Dendritic cell treated with granulocyte-macrophage colony-stimulating factor and Interleukin-4, amounts not matched to agents 40 ng/mL and 50 ng/mL, for 4 days (primary cell): ENCODE results near the gene FAM20A.

Experiments used
- H3K27ac Mint-ChIP-seq: one replicate; pipeline ENCODE4 v1.8.0; 2022; ENCODE audit warnings: mild to moderate bottlenecking, mixed read lengths
- H3K27me3 Mint-ChIP-seq: one replicate; pipeline ENCODE4 v1.8.0; 2022; ENCODE audit warnings: mild to moderate bottlenecking, mixed read lengths
- H3K36me3 Mint-ChIP-seq: one replicate; pipeline ENCODE4 v1.8.0; 2022; ENCODE audit warnings: low read depth, mixed read lengths
- H3K4me1 Mint-ChIP-seq: one replicate; pipeline ENCODE4 v1.8.0; 2022; ENCODE audit warnings: low read depth, mixed read lengths
- H3K4me3 Mint-ChIP-seq: one replicate; pipeline ENCODE4 v1.8.0; 2022; ENCODE audit warnings: mild to moderate bottlenecking, moderate library complexity, mixed read lengths
- H3K9me3 Mint-ChIP-seq: one replicate; pipeline ENCODE4 v1.8.0; 2022; ENCODE audit warnings: mixed read lengths
- intact Hi-C: fragments of 100-400 bp; cut with micrococcal nuclease; formaldehyde crosslinking; loops from one replicate; pipeline ENCODE4 v1.15.0; 2022

FAM20A gene

DNA sequence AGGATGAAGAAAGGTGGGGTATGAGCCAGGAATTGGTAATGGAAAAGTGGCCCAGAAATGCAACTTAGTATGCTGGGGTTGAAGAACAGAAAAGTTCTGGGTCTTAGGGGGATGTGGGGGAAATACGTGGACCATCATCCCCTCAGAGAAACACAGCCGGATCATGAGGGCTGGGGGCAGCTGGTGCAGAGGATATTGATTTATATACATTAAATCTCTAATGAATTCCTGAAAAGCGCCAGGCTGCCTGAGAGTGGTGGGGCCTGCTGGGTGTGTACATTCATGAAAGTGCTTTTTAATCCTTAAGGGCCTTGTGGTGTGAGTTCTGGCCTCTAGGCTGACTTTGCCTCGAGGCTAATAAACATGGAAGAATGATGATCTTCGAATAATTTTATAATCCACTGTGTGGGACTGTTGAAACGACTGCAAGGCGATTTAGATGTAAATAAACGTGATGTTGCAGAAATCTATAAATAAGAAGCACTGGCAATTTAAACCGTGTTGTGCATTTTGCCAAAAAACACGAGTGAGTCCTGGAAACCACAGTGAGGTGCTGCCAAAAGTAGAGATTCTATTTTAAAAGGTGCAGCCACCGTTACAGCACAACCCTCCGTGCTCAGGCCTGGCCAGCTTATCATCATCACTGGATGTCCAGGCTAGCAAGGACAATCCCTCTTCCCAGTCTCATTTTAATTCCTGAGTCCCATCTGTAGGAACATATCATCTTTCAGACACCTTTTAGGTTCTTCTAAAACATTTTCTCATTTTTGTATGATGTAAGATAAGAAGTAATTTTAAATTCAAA, 56.9 kb downstream of the FAM20A start:
- intact Hi-C loops = no loop called here
- H3K36me3 Mint-ChIP-seq = peaks cover 51% of the 10 kb centered on the region
- H3K4me3 Mint-ChIP-seq = no peak overlapping the region
- peaks cover 5% of the 10 kb centered on the region for H3K4me1 Mint-ChIP-seq
- H3K27ac Mint-ChIP-seq = no peak overlapping the region
- H3K27me3 Mint-ChIP-seq = no peaks in the 10 kb centered on the region
- H3K9me3 Mint-ChIP-seq = no peaks in the 10 kb centered on the region

DNA sequence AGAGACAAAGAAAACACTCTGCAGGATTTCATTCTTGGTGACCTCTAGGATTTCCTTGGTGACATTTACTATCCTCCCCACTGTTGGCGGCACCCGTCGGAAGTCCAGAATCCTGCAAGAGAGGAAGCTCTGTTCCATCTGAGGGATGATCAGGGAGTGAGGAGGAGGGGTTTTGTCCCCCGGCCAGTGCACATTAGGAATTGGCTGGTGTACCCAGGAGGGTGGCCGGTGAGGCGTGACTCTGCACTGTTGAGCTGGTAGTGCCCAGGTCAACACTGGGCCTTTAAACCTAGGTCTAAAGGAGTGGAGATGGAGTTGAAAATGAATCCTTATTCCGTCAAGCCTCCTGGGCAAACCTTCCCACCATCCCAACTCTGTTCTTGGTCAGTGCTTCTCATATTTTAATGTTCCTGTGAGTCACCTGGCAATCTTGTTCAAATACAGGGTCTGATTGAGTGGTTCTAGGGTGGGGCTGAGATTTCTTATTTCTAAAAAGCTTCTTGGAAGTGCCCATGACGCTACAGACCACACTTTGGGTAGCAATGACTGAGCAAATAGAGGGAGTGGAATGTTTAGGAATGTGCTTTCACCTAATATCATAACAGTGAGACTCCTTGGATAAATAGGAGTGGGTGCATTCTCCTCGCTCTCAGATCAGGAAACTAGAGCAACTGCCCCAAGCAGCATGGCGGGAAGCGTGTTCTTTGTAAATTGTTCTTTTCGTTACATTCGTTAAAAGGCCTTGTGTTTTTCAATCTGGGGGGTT, 58.3 kb downstream of the FAM20A start:
- Mint-ChIP-seq H3K36me3 (peaks cover 65% of the 10 kb centered on the region), H3K27me3 (no peaks in the 10 kb centered on the region)

DNA sequence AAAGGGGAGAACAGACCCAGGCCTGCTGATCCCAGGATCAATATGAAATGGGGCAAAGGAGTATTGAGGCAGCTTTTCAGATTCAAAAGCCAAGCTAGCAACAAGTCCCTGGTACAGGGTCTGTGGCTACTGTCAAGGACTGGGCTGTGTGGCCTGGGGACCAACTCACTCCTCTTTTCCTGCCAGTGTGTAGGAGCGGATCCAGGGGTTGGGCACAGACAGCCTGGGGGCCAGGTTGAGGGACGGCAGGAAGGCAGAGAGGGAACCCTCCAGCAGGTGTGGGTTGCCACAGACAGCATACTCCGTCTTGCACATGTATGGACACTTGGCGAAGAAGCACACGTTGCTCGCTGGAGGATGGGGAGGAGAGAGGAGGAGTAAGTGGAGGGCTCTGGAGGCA, 59.4 kb downstream of the FAM20A start:
- Mint-ChIP-seq H3K36me3 (peaks cover 76% of the 10 kb centered on the region), H3K27me3 (no peaks in the 10 kb centered on the region), H3K27ac (no peak overlapping the region), H3K4me1 (peaks cover 10% of the 10 kb centered on the region), H3K9me3 (no peaks in the 10 kb centered on the region), H3K4me3 (no peak overlapping the region)
- intact Hi-C loops = no loop called here

More for the DNA sequence above, 58.3 kb downstream of the FAM20A start:
- Mint-ChIP-seq H3K4me1 (peaks cover 10% of the 10 kb centered on the region), H3K27ac (no peak overlapping the region), H3K4me3 (no peak overlapping the region), H3K9me3 (no peaks in the 10 kb centered on the region)
- intact Hi-C loops = no loop called here

- H3K36me3 Mint-ChIP-seq = peaks cover 79% of the 10 kb centered on the region
- H3K27me3 Mint-ChIP-seq = no peaks in the 10 kb centered on the region
- intact Hi-C loops = no loop called here
- H3K4me3 Mint-ChIP-seq = no peak overlapping the region
- H3K27ac Mint-ChIP-seq = no peak overlapping the region
- peaks cover 10% of the 10 kb centered on the region for H3K4me1 Mint-ChIP-seq
- H3K9me3 Mint-ChIP-seq = no peaks in the 10 kb centered on the region
Observed at GRCh38 chr17:68540981-68541380, 60.2 kb downstream of the FAM20A start.

DNA sequence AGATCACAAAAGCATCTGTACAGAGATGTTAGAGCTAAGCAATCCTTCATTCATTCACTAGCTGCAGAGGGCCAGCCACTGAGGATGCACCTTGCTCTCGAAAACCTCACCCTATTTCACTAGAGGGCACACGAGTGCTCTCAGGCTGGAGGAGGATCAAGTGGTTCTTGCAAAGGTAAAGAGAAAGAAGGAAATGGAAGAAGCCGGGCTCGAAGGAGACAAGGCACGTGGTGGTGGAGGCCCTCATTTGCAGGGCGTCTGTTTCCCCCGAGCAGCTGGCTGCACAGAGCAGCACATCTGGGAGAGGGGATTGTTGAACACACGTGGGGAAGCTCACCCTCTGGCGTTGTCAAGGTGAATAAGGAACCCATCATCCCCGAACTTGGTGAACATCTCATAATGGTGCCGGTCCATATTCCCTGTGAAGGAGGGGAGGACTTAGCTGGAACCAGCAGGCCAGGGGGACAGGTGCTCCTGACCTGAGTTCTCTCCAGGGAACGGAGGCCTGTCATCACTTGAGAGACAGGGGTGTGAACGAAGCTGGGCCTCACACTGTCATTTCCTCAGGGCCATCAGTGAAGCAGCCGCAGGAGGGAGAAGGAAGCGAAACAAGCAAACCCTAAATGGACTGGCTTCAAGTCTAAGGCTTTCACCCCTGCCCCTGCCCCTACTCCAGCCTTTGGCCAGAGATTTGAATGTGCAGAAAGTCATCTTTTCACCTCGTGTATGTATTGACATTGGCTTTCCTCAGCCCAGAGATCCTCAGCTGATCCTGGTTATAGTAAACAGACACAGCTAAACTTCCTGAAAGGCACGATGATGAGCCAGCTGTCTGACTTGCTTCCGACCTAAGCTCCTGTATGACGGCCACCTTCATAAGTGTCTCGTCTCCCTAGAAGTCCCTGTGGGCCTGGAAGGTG, 61.4 kb downstream of the FAM20A start:
- peaks cover 89% of the 10 kb centered on the region for H3K36me3 Mint-ChIP-seq
- peaks cover 10% of the 10 kb centered on the region for H3K4me1 Mint-ChIP-seq
- no peaks in the 10 kb centered on the region for H3K27me3 Mint-ChIP-seq
- H3K4me3 Mint-ChIP-seq = no peak overlapping the region
- intact Hi-C loops = no loop called here
- no peaks in the 10 kb centered on the region for H3K9me3 Mint-ChIP-seq
- H3K27ac Mint-ChIP-seq = peak overlapping the region; percentile 45

GRCh38 chr17:68535922-68536321, 65.2 kb downstream of the FAM20A start:
- intact Hi-C loops = loop anchor here (2.0 kb wide), 1 partner anchor 223 kb away; no protein-coding TSS in a partner anchor
- H3K4me1 Mint-ChIP-seq = peaks cover 15% of the 10 kb centered on the region
- no peak overlapping the region for H3K27ac Mint-ChIP-seq
- H3K9me3 Mint-ChIP-seq = no peaks in the 10 kb centered on the region
- no peak overlapping the region for H3K4me3 Mint-ChIP-seq
- H3K36me3 Mint-ChIP-seq = peaks cover 94% of the 10 kb centered on the region
- no peaks in the 10 kb centered on the region for H3K27me3 Mint-ChIP-seq

- intact Hi-C loops = loop anchor here (2.0 to 5.0 kb wide), 3 partner anchors 78 to 713 kb away; no protein-coding TSS in a partner anchor
- Mint-ChIP-seq H3K27ac (peak overlapping the region; percentile 46), H3K4me3 (no peak overlapping the region), H3K36me3 (peaks cover 94% of the 10 kb centered on the region), H3K9me3 (no peaks in the 10 kb centered on the region), H3K4me1 (peaks cover 14% of the 10 kb centered on the region), H3K27me3 (no peaks in the 10 kb centered on the region)
Observed at GRCh38 chr17:68534695-68535088, 66.5 kb downstream of the FAM20A start.

GRCh38 chr17:68533887-68534694, 67.1 kb downstream of the FAM20A start:
- H3K4me1 Mint-ChIP-seq = peaks cover 8% of the 10 kb centered on the region
- no peaks in the 10 kb centered on the region for H3K27me3 Mint-ChIP-seq
- H3K4me3 Mint-ChIP-seq = no peak overlapping the region
- intact Hi-C loops = loop anchor here (2.0 to 5.0 kb wide), 3 partner anchors 78 to 713 kb away; no protein-coding TSS in a partner anchor
- peaks cover 94% of the 10 kb centered on the region for H3K36me3 Mint-ChIP-seq
- H3K9me3 Mint-ChIP-seq = no peaks in the 10 kb centered on the region
- peak overlapping the region; percentile 46 for H3K27ac Mint-ChIP-seq

- peaks cover 94% of the 10 kb centered on the region for H3K36me3 Mint-ChIP-seq
- intact Hi-C loops = loop anchor here (5.0 kb wide), 2 partner anchors 79 to 714 kb away; no protein-coding TSS in a partner anchor
Observed at GRCh38 chr17:68532826-68533225, 68.3 kb downstream of the FAM20A start.

GRCh38 chr17:68531252-68531651, 69.9 kb downstream of the FAM20A start:
- Mint-ChIP-seq H3K4me3 (no peak overlapping the region), H3K9me3 (no peaks in the 10 kb centered on the region), H3K36me3 (peaks cover 94% of the 10 kb centered on the region), H3K27ac (no peak overlapping the region), H3K27me3 (no peaks in the 10 kb centered on the region), H3K4me1 (peaks cover 17% of the 10 kb centered on the region)
- intact Hi-C loops = loop anchor here (5.0 kb wide), 2 partner anchors 81 to 716 kb away; no protein-coding TSS in a partner anchor

More at GRCh38 chr17:68532826-68533225, 68.3 kb downstream of the FAM20A start:
- no peak overlapping the region for H3K4me3 Mint-ChIP-seq
- H3K27ac Mint-ChIP-seq = no peak overlapping the region
- H3K4me1 Mint-ChIP-seq = peaks cover 5% of the 10 kb centered on the region
- H3K9me3 Mint-ChIP-seq = no peaks in the 10 kb centered on the region
- H3K27me3 Mint-ChIP-seq = no peaks in the 10 kb centered on the region

- H3K4me1 Mint-ChIP-seq = peaks cover 24% of the 10 kb centered on the region
- no peaks in the 10 kb centered on the region for H3K9me3 Mint-ChIP-seq
- H3K27me3 Mint-ChIP-seq = no peaks in the 10 kb centered on the region
- no peak overlapping the region for H3K27ac Mint-ChIP-seq
- H3K36me3 Mint-ChIP-seq = peaks cover 95% of the 10 kb centered on the region
- no peak overlapping the region for H3K4me3 Mint-ChIP-seq
- intact Hi-C loops = no loop called here
Observed at GRCh38 chr17:68527314-68527713, 73.9 kb downstream of the FAM20A start.

GRCh38 chr17:68526548-68526947, 74.6 kb downstream of the FAM20A start:
- Mint-ChIP-seq H3K4me3 (no peak overlapping the region), H3K9me3 (no peaks in the 10 kb centered on the region), H3K27ac (no peak overlapping the region), H3K4me1 (peaks cover 24% of the 10 kb centered on the region), H3K27me3 (no peaks in the 10 kb centered on the region), H3K36me3 (peaks cover 98% of the 10 kb centered on the region)
- intact Hi-C loops = no loop called here

DNA sequence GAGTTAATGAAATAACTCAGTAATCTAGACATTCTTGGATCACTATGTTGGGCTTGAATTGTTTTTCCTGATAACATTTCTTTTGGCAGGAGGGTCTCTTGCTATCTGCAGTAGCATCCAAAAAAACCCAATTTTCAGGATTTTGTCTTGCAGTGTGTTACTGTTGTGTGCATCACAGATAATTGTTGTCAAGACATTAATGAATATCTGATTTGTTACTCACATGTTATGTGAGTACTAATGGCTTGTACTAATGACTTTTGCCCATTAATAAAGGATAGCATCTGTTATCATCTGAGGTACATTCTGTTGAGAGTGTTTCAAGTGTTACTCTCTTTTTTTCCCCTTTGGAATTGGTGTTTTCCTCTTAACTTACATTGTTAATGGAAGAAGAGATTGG, 78.9 kb downstream of the FAM20A start:
- no peak overlapping the region for H3K4me3 Mint-ChIP-seq
- intact Hi-C loops = no loop called here
- peaks cover 15% of the 10 kb centered on the region for H3K9me3 Mint-ChIP-seq
- H3K36me3 Mint-ChIP-seq = peaks cover 98% of the 10 kb centered on the region
- H3K4me1 Mint-ChIP-seq = peaks cover 48% of the 10 kb centered on the region
- no peaks in the 10 kb centered on the region for H3K27me3 Mint-ChIP-seq
- peak overlapping the region; percentile 27 for H3K27ac Mint-ChIP-seq
